ENCODE data around the gene AQP12B. TPM values are rescaled to one million over a fixed set of nuclear protein-coding genes. Genes with fewer than 3 reads are reported as not detected.

AQP12B gene
- total and polyA plus RNA-seq, 11 donors = not detected

DNA sequence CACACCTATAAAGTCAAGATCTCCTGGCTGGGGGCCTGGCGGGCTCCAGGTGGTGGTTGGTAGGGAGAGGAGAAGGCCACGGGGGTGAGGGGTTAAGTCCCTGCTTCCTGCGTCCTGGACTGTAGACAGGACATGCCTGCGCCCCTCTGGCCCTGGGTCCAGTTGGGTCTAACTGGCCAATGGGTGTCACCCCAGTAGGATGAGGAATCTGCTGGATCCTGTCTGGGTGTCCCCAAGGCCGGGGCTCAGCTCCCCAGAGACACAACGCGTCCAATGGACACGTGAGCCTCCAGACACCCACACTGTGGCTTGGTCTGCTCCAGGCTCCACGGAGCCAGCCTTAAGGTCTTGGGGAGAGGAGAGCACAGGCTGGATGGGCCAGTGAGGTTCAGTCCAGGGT lies 28.6 kb upstream of the AQP12B start:
- ATAC-seq (no peak), DNase-seq (peak in 1 of 5 donors; percentile 40)
- peaks cover 0 to 42% (median 2%) of the 10 kb centered on the region in 9 donors for H3K27me3 ChIP-seq
- H3K4me3 ChIP-seq = no peak overlapping the region
- no peaks in the 10 kb centered on the region for H3K4me1 ChIP-seq
- 80 to 89% (median 84%) methylated on average over 8 to 9 of the region's 9 CpGs for WGBS, 4 donors
- intact Hi-C loops (cut with DNase I) = no loop called here
- no peaks in the 10 kb centered on the region for H3K36me3 ChIP-seq
- H3K9me3 ChIP-seq = no peaks in the 10 kb centered on the region
- no peak overlapping the region for H3K27ac ChIP-seq
- TF ChIP-seq, protein P1, sequence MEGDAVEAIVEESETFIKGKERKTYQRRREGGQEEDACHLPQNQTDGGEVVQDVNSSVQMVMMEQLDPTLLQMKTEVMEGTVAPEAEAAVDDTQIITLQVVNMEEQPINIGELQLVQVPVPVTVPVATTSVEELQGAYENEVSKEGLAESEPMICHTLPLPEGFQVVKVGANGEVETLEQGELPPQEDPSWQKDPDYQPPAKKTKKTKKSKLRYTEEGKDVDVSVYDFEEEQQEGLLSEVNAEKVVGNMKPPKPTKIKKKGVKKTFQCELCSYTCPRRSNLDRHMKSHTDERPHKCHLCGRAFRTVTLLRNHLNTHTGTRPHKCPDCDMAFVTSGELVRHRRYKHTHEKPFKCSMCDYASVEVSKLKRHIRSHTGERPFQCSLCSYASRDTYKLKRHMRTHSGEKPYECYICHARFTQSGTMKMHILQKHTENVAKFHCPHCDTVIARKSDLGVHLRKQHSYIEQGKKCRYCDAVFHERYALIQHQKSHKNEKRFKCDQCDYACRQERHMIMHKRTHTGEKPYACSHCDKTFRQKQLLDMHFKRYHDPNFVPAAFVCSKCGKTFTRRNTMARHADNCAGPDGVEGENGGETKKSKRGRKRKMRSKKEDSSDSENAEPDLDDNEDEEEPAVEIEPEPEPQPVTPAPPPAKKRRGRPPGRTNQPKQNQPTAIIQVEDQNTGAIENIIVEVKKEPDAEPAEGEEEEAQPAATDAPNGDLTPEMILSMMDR (IDR thresholded peaks at IDR 0.05) = no peak
- TF ChIP-seq POLR2A (IDR thresholded peaks at IDR 0.05) = no peak

DNA sequence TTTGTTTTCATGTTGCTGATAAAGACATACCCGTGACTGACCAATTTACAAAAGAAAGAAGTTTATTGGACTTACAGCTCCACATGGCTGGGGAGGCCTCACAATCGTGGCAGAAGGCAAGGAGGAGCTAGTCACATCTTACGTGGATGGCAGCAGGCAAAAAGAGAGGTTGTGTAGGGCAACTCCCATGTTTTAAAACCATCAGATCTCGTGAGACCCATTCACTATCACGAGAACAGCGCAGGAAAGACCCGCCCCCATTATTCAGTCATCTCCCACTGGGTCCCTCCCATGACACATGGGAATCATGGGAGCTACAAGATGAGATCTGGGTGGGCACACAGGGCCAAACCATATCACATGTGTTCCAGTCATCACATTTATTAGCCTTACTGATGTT lies 25.8 kb upstream of the AQP12B start:
- TF ChIP-seq, protein P1 (IDR thresholded peaks at IDR 0.05) = no peak
- TF ChIP-seq POLR2A (IDR thresholded peaks at IDR 0.05) = no peak
- no peak overlapping the region for H3K27ac ChIP-seq
- peaks cover 0 to 48% (median 2%) of the 10 kb centered on the region in 9 donors for H3K27me3 ChIP-seq
- ATAC-seq = no peak
- H3K4me1 ChIP-seq = peaks cover 0 to 7% (median 0%) of the 10 kb centered on the region in 12 donors
- no peaks in the 10 kb centered on the region for H3K9me3 ChIP-seq
- H3K4me3 ChIP-seq = no peak overlapping the region
- 63 to 76% (median 68%) methylated on average over 7 of the region's 7 CpGs for WGBS, 4 donors
- H3K36me3 ChIP-seq = no peaks in the 10 kb centered on the region
- peak in 1 of 5 donors; percentile 3 for DNase-seq
- intact Hi-C loops (cut with DNase I) = loop anchor here in 7 of 10 donors (10.0 kb wide), 3 partner anchors 114 to 204 kb away; no protein-coding TSS in a partner anchor

DNA sequence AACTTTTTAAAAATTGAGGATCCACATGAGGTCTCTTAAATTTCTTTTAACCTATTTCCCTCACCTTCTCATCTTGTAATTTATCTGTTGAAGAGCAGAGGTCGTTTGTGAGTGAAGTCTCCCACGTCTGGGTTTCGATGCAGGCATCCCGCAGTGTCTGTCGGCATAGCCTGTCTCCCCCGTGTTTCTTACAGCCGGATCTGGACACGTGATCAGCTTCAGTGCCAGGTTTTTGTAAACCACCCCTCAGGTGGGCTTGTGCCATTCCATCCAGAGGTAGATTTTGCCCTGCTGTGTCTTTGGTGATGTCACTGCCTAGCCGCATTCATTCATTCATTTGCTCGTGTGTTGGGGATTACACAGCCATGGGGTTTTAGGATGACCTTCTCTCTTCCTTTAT lies 25.1 kb upstream of the AQP12B start:
- DNase-seq = peak in 1 of 5 donors; percentile 11
- H3K27me3 ChIP-seq = peaks cover 0 to 54% (median 4%) of the 10 kb centered on the region in 9 donors

DNA sequence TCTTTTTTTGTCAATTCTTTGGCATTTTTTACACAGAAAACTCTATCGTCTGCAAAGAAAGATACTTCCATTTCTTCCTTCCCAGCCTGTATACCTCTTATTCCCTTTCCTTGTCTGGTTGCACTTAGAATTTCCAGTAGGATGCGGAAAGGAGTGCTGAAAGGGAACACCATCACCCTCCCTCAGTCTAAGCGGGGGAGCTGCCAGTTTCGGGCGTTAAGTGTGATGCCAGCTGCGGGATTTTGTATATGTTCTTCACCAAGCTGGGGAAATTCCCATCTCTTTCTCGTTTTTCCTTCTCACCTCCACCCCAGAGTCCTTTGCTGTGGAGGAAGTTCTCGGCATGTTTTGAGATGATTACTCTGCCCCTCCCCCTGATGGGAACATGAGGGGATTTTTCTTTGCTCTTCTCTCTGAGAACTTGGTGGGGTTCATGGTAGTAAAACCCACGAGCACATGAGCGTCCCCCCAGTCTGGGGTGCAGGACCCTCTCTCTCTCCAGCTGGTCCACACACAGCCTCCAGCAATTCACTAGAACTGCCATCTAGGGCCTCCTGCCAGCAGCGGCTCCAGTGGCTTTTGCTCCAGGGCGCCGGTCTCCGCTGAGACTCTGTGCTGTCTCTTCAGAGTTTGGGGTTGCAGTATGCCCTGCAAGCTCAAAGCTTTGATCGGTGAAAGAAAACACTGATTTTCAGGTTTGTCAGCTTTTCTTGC lies 24.5 kb upstream of the AQP12B start:
- ATAC-seq (no peak), DNase-seq (peak in 2 of 5 donors; percentile 3 to 7)
- Histone ChIP-seq H3K27me3 (peaks cover 0 to 54% (median 5%) of the 10 kb centered on the region in 9 donors), H3K9me3 (no peaks in the 10 kb centered on the region), H3K4me3 (no peak overlapping the region), H3K27ac (no peak overlapping the region), H3K36me3 (no peaks in the 10 kb centered on the region), H3K4me1 (peaks cover 0 to 7% (median 0%) of the 10 kb centered on the region in 12 donors)
- 57 to 72% (median 68%) methylated on average over 15 of the region's 15 CpGs for WGBS, 4 donors
- TF ChIP-seq, protein P1 (IDR thresholded peaks at IDR 0.05) = no peak
- TF ChIP-seq POLR2A (IDR thresholded peaks at IDR 0.05) = no peak
- intact Hi-C loops (cut with DNase I) = loop anchor here in 7 of 10 donors (10.0 kb wide), 3 partner anchors 112 to 202 kb away; no protein-coding TSS in a partner anchor

More for the DNA sequence above, 25.1 kb upstream of the AQP12B start:
- Histone ChIP-seq H3K36me3 (no peaks in the 10 kb centered on the region), H3K4me3 (no peak overlapping the region), H3K9me3 (no peaks in the 10 kb centered on the region), H3K4me1 (peaks cover 0 to 7% (median 0%) of the 10 kb centered on the region in 12 donors), H3K27ac (no peak overlapping the region)
- no peak for ATAC-seq
- 59 to 70% (median 64%) methylated on average over 10 of the region's 10 CpGs for WGBS, 4 donors
- TF ChIP-seq POLR2A (IDR thresholded peaks at IDR 0.05) = no peak
- TF ChIP-seq, protein P1 (IDR thresholded peaks at IDR 0.05) = no peak
- intact Hi-C loops (cut with DNase I) = loop anchor here in 7 of 10 donors (10.0 kb wide), 3 partner anchors 113 to 203 kb away; no protein-coding TSS in a partner anchor

Data from heart left ventricle (tissue), 16 donors.